Effector CD4-positive, alpha-beta T cell (primary cell): ENCODE measurements around the gene MSH3.
"Not testable (repeated sequence)": the region's sequence is repeated elsewhere in the genome, so short reads cannot be mapped to it uniquely, and the experiment has no call there.

ENCODE experiments used
- DNase-seq: peaks from one replicate; pipeline ENCODE4 v3.0.0-alpha.2; 2020

Gene MSH3

DNA sequence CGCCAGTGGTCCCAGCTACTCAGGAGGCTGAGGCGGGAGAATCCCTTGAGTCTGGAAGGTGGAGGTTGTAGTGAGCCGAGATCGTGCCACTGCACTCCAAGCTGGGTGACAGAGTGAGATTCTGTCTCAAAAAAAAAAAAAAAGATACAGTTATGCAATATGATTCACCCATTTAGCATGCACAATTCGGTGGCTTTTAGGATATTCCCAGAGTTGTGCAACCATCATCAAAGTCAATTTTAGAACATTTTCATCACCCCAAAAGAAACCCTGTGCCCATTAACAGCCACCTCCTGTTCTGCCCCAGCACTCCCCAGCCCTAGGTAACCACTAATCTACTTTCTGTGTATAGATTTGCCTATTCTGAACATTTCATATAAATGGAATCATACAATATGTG is 4.7 kb downstream of the MSH3 start:
- DNase-seq = no peak

DNA sequence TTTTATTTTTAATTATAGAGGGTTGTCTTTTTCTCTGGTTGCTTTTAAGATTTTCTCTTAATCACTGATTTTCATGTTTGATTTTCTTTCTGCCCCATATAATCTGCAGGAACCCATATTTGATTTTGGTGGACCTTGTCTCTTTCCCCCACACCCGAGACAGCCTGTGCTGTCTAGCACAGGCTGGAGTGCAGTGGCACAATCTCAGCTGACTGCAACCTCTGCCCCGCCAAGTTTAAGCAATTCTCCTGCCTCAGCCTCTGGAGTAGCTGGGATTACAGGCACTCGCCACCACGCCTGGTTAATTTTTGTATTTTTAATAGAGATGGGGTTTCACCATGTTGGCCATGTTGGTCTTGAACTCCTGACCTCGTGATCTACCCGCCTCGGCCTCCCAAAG is 6.2 kb downstream of the MSH3 start:
- not testable (repeated sequence) for DNase-seq

GRCh38 chr5:80662108-80662507 is 7.7 kb downstream of the MSH3 start:
- no peak for DNase-seq

DNA sequence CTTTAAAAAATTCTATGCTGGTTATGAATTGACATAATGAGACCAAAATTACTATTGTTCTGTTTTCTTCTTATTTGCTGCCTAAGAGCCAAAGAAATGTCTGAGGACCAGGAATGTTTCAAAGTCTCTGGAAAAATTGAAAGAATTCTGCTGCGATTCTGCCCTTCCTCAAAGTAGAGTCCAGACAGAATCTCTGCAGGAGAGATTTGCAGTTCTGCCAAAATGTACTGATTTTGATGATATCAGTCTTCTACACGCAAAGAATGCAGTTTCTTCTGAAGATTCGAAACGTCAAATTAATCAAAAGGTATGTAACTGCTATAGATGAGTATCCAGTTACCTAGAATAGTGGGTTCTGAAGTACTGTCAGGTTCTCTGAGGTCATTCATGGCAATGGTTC is 10.6 kb downstream of the MSH3 start:
- no peak for DNase-seq

- no peak for DNase-seq
Measured at GRCh38 chr5:80667384-80667783, 12.9 kb downstream of the MSH3 start.

GRCh38 chr5:80668016-80668969 is 13.8 kb downstream of the MSH3 start:
- no peak for DNase-seq

GRCh38 chr5:80672140-80672736 is 17.8 kb downstream of the MSH3 start:
- peak; percentile 62 for DNase-seq

- DNase-seq = no peak
Measured at GRCh38 chr5:80676706-80677105, 22.3 kb downstream of the MSH3 start.

DNA sequence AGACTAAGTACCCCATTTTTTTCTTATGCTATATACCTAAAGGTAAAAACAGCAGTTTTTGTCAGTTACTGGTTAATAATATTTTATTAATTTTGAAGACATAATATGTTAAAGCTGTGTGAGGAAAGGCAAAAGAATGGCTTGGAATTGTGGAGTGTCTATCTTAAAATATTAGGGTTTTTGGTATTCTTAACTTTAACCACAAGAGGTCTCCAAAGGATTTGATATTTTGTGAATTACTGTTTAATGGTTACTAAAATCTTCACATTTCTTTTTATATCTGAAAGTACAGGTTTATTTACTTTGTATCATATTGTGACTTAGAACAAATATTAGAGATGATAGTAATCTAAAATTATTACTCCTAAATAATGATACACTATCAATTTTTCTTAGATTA is 32.3 kb downstream of the MSH3 start:
- no peak for DNase-seq

DNA sequence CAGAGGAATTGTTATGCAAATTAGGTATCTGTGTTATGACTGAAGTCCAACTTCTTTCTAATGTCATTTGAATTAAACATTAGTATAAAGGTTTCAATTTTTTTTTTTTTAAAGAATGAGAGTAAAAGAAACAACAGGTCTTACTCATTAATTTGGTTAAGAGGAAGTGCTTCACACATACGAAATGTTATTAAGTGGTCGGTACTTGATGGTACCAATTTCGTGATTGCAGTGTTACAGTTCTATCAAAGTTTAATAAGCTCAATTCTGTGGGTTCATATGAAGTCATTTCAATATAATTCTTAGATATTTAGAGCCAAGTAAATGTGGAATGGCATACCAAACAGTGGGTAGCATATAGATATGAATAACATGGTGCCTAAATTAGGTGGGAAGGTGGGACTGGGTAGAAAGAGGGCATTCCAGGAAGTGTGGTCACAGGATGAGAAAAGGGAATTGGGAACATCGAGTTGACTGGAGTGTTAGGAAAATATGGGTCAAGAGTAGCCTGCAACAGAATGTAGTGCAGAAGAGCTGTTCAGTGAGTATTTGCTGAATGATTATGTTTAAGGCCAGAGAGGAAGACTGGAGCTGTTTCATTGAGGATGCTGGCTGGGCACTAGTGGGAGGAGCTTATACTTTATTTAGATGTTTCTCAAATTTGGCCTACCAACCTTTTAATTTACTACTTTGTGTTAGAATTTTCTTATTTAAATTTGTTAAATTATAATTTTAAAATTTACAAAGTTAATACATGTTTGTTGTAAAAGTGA is 34.4 kb downstream of the MSH3 start:
- DNase-seq = no peak

GRCh38 chr5:80689627-80690026 is 35.2 kb downstream of the MSH3 start:
- DNase-seq = no peak

- no peak for DNase-seq
Measured at GRCh38 chr5:80695666-80696065, 41.2 kb downstream of the MSH3 start.

DNA sequence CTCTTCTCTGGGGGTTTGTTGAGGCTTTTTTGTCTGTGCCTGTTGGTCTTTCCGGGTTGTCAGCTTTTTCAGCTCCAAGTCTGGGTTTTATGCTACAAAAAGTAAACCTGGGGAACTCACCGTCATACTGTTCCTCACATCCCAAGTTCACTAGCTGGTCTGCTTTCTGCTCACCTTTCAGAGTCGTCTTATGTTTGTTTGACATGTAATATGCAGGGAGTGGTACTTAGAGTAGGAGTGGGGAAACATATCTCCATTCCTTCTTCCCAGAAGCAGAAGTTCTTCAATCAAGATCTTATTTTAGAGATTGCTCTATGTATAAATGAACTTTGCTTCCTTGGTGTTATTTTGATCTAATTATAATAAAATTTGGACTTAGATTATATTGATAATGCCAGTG is 42.0 kb downstream of the MSH3 start:
- DNase-seq = no peak

DNA sequence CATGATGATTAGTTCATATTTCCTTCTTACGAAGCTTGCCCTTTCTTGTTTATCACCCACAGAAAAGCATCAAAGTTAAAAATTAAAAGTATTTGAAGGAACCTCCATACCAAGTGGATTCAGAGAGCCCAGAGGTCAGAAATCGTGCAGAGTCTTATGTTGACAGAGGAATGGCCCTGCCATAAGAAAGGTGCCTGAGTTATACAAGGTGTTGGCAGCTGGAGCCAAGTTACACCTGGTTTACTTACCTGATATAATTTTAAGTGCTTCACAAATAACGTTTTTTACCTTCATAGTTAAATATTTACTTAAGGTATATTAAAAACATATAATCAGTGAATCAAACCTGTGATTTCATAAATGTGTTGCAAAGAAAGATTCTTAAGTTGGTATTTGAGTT is 42.6 kb downstream of the MSH3 start:
- no peak for DNase-seq

GRCh38 chr5:80698369-80698768 is 43.9 kb downstream of the MSH3 start:
- DNase-seq = no peak

DNA sequence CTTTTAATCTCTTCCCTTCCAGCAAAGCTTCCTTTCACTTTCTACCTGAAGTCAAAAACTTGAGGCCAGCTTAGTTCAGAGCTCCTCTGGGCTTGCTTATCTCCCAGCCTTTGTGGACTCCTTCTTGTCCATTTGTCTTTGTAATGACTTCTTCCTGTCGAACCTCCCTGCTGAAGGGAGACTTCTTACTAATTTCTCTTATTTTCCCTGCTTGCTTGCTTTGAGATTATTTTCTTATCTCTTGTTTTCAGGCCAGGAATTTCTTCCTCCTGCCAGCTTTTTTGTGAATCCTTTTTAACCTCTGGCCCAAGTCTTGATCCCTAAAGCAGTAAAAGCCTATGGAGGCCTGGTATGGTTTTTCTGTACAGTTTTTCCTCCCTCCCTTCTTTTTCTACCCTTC is 47.1 kb downstream of the MSH3 start:
- no peak for DNase-seq

DNA sequence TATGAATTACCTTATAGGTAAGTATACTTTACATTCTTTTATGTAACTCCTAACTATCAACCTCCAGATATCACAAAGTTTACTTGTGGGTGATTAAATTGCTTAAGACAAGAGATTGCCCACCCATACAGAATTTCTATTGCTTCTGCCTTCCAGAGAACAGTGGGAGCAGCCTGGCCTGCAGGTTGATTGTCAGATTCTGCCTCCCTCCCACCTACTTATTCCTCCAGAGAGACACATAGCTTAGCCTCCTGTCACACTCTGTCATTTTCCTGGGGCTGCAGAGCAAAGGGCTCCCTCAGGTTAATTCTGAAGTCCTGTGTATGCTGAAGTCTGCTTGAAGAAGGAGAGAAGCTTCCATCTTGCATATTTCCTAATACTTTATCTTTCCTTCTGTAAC is 48.8 kb downstream of the MSH3 start:
- DNase-seq = no peak

DNA sequence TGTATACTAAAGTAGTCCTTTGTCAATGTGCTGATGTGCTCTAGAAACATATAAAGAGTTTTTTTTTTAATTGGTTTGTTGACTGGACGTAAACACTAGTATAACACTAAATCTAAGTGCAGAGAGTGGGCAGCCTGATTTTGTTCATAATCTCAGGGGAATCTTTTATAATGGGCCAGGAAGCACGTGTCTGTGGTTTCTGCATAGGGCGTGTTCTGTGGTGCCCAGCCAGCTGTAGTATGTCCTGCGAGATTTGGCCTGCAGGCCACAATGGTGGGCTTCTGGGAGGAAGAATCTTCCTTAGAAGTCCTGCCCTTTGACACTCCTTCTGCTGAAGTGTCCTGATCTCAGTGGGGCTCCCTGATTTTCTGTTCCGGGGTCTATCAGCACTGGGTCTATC is 49.3 kb downstream of the MSH3 start:
- DNase-seq = no peak

DNA sequence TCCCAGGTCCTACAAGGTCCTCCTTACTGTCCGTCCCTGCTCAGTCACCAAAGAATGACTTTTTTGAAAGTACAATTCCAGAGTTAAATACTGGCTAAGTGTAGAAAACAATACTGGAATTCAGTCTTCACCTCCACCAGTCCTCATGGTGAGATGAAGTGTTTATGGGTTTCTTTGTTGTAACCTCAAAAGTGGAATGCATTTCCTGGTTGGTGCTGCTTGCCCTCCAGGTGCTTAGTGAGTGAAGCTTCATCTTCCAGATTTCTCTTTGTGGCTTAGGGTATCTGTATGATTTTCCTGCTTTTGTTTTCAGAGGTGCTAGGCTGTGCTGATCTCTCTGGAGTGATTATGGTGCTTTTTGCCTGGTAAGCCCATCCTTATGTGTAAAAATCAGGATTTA is 49.8 kb downstream of the MSH3 start:
- no peak for DNase-seq

GRCh38 chr5:80705216-80705769 is 50.8 kb downstream of the MSH3 start:
- DNase-seq = no peak

DNA sequence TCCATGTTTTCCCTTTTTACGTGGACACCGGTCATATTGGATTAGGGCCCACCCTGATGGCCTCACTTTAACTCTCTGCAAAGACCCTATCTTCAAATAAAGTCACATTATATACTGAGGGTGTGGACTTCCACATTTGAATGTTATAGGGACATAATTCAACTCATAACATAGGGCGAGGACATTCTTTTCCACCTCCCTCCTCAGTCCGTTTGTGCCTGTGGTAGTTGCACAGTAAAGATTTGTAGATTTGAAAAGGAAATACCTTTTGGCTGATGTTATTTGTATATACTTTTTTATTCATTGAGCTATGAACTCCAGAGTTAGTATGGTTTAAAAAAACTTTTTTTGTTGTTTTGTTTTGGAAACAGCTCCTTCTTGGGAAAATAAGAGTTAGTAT is 51.3 kb downstream of the MSH3 start:
- DNase-seq = no peak

DNA sequence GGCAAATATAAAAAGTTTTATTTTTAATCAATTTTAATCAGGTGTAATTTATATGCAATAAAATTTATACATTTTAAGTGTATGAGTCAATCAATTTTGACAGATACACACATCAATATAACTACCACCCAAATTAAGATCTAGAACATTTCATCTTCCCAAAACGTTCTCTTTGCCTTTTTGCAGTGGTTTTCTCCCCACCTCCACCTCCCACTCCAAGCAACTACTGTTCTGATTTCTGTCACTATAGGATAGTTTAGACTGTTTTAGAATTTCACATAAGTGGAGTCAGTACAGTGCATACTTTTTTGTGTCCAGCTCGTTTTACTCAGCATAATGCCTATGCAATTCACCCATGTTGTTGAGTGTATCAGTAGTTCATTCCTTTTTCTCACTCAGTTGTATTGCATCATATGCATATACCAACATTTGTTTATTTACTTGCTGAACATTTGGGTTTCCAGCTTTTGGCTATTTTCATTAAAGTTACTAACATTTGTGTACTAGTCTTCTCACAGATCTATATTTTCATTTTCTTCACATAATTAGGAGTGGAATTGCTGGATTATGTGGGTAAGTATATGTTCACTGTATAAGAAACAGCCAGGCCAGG is 52.5 kb downstream of the MSH3 start:
- no peak for DNase-seq

DNA sequence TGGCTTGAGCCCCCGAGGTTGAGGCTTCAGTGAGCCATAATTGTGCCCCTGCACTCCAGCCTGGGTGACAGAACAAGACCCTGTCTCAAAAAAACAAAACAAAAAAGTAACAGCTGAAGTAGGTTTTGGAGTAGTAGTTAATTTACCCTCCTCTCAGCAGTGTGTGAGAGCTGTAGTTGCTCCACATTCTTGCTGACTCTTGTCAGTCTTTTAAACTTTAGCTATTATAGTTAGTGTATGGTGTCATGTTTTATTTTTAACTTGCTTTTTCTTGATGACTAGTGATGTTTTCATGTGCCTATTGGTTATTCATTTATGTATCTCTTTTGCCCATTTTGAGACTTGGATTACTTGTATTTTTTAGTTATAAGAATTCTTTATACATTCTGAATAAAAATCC is 53.2 kb downstream of the MSH3 start:
- no peak for DNase-seq
